Testis (tissue), 3 donors: Measurements from ENCODE around the gene CHMP2A. TPM values are rescaled to one million over a fixed set of nuclear protein-coding genes. Genes with fewer than 3 reads are reported as not detected.
A peak's percentile ranks its signal among the peaks of the same experiment; 100 is the strongest.

Experiments used
- DNase-seq: peaks from one replicate; pipeline ENCODE4 v3.0.0-alpha.2; 2019
- H3K27ac ChIP-seq, 2 donors: fragments of 200-600 bp; sonication (generic); one replicate each; pipeline ENCODE4 v1.5.1; 2019
- H3K27me3 ChIP-seq: fragments of 200-600 bp; sonication (generic); one replicate; pipeline ENCODE4 v1.5.1; 2019
- H3K36me3 ChIP-seq: fragments of 200-600 bp; sonication (generic); one replicate; pipeline ENCODE4 v1.5.1; 2017; ENCODE audit warnings: low read depth; ENCODE audit errors: missing control alignments
- H3K4me1 ChIP-seq: fragments of 200-600 bp; sonication (generic); one replicate; pipeline ENCODE4 v1.5.1; 2019
- H3K4me3 ChIP-seq, 2 donors: fragments of 200-600 bp; sonication (generic); one replicate each; pipeline ENCODE4 v1.5.1; 2017 to 2019
- H3K9me3 ChIP-seq: fragments of 200-600 bp; sonication (generic); one replicate; pipeline ENCODE4 v1.5.1; 2017
- POLR2A ChIP-seq: fragments of 450-650 bp; IDR thresholded peaks from one replicate; pipeline ENCODE4 v1.6.1; 2017; ENCODE audit warnings: antibody characterized with exemption, mild to moderate bottlenecking, moderate library complexity
- WGBS, 2 donors: methylation state at CpG; one replicate each; pipeline ENCODE4 v1.1.5; 2018; 5-methylcytosine and 5-hydroxymethylcytosine counted together
- intact Hi-C: fragments of 100-400 bp; cut with DNase I; formaldehyde crosslinking; loops from one replicate; pipeline ENCODE4 v1.15.1; 2023; ENCODE audit warnings: low total_unique reads
- polyA plus RNA-seq: library from polyadenylated mRNA; stranded (reverse); fragments of 350-450 nt; fragmentation: Illumina TruSeq; extraction: RNeasy Lipid Tissue Mini Kit (QIAGEN cat#74804); gene quantifications from one replicate; pipeline ENCODE4 v1.2.3, GENCODE V29; 2014; ENCODE audit warnings: low read depth, low replicate concordance; ENCODE audit not compliant: insufficient read depth
- total RNA-seq, 2 donors: library from RNA; depleted of rRNA; stranded (reverse); fragments of >200 nt; gene quantifications; one replicate each; pipeline ENCODE4 v1.2.3, GENCODE V29; 2016
- TF ChIP-seq, protein P1 (sequence below), 3 experiments: fragments of 450-650 bp in 2 of 3; fragments of 200-600 bp in 1 of 3; sonication (generic) in 1 of 3; IDR thresholded peaks; one replicate each; pipeline ENCODE4 v1.5.1; 2016 to 2019; ENCODE audit warnings: antibody characterized with exemption in 3 of 3, mild to moderate bottlenecking in 2 of 3, moderate library complexity in 1 of 3

CHMP2A gene
- total and polyA plus RNA-seq, 3 donors from 2014 or later: 115 to 155 (median 126) TPM

DNA sequence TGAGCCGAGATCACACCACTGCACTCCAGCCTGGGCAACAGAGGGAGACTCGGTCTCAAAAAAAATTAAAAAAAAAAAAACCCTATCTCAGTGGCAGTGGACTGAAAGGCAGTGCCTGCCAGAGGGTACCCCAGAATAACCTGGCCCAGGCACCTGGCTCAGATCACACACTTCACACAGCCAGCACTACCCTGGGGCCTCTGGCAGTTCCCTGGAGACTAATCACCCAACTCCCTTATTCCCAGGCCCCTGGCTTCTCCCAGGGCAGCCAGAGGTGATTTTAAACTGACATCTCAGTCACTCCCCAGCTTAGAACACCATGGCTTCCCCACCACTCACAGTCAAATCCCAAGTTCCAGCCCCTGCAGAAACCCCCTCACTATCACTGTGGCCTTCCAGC, 39.6 kb downstream of the CHMP2A start:
- intact Hi-C loops: no loop called here
- no peak for TF ChIP-seq POLR2A
- TF ChIP-seq, protein P1, sequence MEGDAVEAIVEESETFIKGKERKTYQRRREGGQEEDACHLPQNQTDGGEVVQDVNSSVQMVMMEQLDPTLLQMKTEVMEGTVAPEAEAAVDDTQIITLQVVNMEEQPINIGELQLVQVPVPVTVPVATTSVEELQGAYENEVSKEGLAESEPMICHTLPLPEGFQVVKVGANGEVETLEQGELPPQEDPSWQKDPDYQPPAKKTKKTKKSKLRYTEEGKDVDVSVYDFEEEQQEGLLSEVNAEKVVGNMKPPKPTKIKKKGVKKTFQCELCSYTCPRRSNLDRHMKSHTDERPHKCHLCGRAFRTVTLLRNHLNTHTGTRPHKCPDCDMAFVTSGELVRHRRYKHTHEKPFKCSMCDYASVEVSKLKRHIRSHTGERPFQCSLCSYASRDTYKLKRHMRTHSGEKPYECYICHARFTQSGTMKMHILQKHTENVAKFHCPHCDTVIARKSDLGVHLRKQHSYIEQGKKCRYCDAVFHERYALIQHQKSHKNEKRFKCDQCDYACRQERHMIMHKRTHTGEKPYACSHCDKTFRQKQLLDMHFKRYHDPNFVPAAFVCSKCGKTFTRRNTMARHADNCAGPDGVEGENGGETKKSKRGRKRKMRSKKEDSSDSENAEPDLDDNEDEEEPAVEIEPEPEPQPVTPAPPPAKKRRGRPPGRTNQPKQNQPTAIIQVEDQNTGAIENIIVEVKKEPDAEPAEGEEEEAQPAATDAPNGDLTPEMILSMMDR (IDR thresholded peaks at IDR 0.05): no peak
- no peaks in the 10 kb centered on the region for H3K27me3 ChIP-seq
- H3K4me1 ChIP-seq: peaks cover 20% of the 10 kb centered on the region
- DNase-seq: no peak
- H3K4me3 ChIP-seq: no peak overlapping the region
- no peak overlapping the region for H3K27ac ChIP-seq
- H3K36me3 ChIP-seq: no peaks in the 10 kb centered on the region
- WGBS, 2 donors: 85 to 98% methylated on average over 2 of the region's 2 CpGs
- no peaks in the 10 kb centered on the region for H3K9me3 ChIP-seq

DNA sequence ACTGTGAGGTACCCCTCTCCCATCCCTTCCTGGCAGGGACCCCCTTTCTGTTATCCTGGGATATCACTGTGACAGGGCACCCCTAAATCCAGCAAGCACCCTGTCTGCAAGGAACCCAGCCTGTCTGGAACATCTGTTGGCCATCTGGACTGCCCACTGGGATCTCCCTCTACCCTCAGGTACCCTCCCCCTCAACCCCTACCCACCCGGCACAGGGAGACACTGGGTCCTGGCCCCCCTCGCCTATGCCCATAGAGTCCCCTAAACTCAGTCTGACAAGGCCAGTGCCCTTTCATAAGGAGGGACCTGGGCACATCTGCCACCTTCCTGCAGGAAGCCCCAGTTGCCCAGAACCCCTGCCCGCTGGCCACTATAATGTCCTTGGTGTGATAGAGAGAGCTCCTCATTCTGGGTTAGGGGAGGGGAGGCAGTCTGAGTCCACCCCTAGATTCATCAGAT, 40.3 kb downstream of the CHMP2A start:
- TF ChIP-seq POLR2A: no peak
- TF ChIP-seq, protein P1 (IDR thresholded peaks at IDR 0.05): no peak
- intact Hi-C loops: no loop called here
- Histone ChIP-seq H3K4me1 (peaks cover 19% of the 10 kb centered on the region), H3K27ac (no peak overlapping the region), H3K9me3 (no peaks in the 10 kb centered on the region), H3K27me3 (no peaks in the 10 kb centered on the region), H3K4me3 (peak overlapping the region in 1 of 2 donors; percentile 59), H3K36me3 (no peaks in the 10 kb centered on the region)
- 79 to 86% methylated on average over 2 to 3 of the region's 3 CpGs for WGBS, 2 donors
- no peak for DNase-seq

DNA sequence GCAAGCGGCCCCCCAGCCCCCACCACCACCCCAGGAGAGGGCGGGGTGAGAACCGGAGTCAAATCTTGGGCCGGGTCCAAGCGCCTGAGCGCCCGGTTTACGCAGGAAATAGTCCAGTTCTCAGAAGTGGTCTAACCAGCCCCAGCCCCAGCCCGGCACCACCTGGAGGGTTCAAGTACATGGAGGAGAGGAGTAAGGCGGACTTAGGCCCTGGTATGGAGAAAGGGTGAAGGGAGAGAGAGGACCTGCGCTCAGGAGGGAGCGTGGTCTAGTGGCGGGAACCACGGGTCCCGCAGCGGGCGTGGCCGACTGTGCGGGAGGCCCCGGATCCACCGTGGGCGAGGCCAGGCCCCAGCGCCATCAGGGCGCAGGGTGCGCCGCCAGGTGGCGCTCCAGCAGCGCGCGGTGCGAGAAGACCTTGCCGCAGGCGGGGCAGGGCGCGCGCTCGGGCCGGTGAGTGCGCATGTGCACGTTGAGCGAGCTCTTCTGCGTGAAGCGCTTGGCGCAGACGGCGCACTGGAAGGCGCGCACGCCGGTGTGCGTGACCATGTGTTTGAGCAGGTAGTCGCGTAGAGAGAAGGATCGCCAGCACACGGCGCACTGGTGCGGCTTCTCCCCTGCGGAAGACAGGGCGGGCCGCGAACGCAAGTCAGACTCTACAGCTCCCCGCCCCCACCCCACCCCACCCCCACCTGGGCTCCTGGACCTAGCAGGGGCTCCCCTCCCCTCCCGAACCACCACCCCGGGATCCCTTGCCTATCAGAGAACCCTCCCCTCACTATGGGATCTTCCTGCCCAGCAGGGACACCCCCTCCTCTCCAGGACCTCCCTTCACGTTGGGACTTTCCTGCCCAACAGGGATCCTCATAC, 41.0 kb downstream of the CHMP2A start:
- H3K4me1 ChIP-seq: peaks cover 19% of the 10 kb centered on the region

DNA sequence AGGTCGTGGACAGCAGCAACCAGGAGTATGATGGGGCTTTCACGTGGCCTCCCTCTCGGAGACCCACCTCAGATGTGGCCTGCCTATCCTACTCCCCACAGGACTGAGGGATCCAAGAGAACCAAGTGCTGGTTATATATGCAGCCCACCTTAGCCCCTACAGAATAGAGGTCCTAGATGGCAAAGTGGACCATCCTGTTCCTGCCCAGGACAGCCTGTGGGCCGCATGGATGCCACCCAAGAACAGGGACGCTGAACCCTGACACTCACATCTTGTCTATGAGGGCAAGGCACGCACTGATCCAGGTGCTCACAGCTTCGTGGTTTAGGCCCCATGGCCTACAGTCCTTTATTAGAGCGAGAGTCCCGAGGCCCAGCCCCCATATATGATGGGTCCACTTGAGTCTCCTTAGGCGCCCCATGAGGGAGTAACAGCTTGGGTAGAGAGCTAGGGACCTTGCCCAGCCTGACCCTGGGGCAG, 41.7 kb downstream of the CHMP2A start:
- 33 to 63% methylated on average over 1 to 10 of the region's 10 CpGs for WGBS, 2 donors
- TF ChIP-seq, protein P1 (IDR thresholded peaks at IDR 0.05): no peak
- TF ChIP-seq POLR2A: no peak
- H3K27me3 ChIP-seq: no peaks in the 10 kb centered on the region
- H3K4me3 ChIP-seq: peak overlapping the region; percentile 34 to 59
- H3K27ac ChIP-seq: peak overlapping the region in 1 of 2 donors; percentile 53
- H3K4me1 ChIP-seq: peaks cover 13% of the 10 kb centered on the region
- H3K9me3 ChIP-seq: no peaks in the 10 kb centered on the region
- DNase-seq: peak; percentile 29
- no peaks in the 10 kb centered on the region for H3K36me3 ChIP-seq
- intact Hi-C loops: no loop called here

More for the DNA sequence above, 41.0 kb downstream of the CHMP2A start:
- Histone ChIP-seq H3K9me3 (no peaks in the 10 kb centered on the region), H3K27me3 (no peaks in the 10 kb centered on the region), H3K27ac (peak overlapping the region in 1 of 2 donors; percentile 53), H3K4me3 (peak overlapping the region; percentile 34 to 59), H3K36me3 (no peaks in the 10 kb centered on the region)
- no peak for TF ChIP-seq POLR2A
- TF ChIP-seq, protein P1 (IDR thresholded peaks at IDR 0.05): peak; percentile 78 to 97 (median 89)
- intact Hi-C loops: no loop called here
- WGBS, 2 donors: 20 to 34% methylated on average over 9 to 60 of the region's 66 CpGs
- DNase-seq: peak; percentile 86
